ENCODE data around the gene CCDC146.

CCDC146 gene

GRCh38 chr7:77293046-77293445 lies 170.6 kb downstream of the CCDC146 start:
- peak; percentile 6 for DNase-seq (ENCODE audit: low spot score)

DNA sequence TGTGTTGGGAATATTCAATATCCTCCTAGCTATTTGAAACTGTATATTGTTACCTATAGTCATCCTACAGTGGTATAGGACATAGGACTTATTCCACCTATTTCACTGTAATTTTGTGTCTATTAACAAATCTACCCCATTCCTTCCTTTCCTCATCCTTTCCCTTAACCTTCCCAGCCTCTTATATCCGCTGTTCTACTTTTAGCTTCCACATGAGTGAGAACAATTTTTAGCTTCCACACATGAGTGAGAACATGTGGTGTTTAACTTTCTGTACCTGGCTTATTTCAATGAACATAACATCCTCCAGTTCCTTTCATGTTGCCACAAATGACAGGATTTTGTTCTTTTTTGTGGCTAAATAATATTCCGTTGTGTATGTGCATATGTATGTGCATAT lies 173.1 kb downstream of the CCDC146 start:
- no peak for DNase-seq (ENCODE audit: low spot score)

DNA sequence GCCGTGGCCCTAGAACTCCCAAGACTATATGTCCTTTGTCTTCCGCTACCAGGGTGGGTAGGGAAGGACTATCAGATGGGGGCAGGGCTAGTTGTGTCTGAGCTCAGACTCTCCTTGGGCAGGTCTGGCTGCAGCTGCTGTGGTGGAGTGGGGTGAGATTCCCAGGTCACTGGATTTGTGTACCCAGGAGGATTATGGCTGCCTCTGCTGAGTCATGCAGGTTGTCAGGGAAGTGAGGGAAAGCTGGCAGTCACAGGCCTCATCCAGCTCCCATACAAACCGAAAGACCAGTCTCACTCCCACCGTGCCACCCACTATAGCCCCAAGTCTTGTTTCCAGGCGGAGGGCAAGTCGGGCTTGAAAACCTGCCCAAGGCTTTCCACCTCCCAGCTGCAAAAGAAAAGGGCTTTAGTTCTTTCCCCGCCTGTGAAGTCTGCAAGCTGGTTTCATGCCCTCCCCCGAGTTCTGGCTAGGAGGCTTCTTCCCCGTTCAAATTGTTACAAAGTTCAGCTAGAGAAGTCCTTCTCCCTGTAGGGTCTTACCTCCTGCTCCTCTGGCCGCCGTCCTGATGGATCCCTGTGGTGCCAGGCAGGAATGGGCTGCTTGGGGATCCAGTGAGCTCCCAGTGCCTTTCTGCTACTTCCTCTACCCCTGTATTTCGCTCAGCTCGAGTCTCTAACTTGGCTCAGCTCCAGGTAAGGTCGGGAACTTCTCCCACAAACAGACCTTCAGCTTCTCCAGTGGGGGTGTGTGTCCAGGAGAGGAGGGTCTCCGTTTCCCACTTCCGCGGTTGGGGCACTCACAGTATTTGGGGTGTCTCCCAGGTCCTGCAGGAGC lies 184.0 kb downstream of the CCDC146 start:
- no peak for DNase-seq (ENCODE audit: low spot score)

- no peak for DNase-seq (ENCODE audit: low spot score)
Measured at GRCh38 chr7:77308792-77309191, 186.4 kb downstream of the CCDC146 start.

DNA sequence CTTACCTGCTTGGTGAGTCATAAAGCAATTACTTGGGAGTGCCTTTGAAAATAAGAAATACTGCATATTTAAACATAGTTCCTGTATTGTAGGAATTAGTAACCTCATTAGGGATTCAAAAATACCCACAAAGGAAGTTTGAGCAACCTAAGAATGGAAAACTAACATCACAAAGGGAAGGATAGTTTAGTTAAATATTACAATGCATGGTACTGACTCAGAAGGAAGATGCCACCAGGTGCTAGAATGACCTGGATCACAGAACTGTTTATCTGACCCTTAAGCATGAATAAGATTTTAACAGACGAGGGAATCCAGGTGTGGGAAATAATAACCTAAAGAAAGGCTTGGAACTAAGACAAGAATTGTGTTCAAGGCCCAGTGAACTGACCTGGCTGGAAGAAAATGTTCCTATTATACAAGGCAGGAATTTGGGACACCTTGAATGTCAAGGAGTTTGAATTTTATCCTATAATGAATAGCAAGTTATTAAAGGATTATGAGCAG lies 187.4 kb downstream of the CCDC146 start:
- DNase-seq (ENCODE audit: low spot score): no peak

GRCh38 chr7:77310982-77311381 lies 188.6 kb downstream of the CCDC146 start:
- no peak for DNase-seq (ENCODE audit: low spot score)

GRCh38 chr7:77313085-77313484 lies 190.7 kb downstream of the CCDC146 start:
- DNase-seq (ENCODE audit: low spot score): no peak

- no peak for DNase-seq (ENCODE audit: low spot score)
Measured at GRCh38 chr7:77313876-77314480, 191.6 kb downstream of the CCDC146 start.

DNA sequence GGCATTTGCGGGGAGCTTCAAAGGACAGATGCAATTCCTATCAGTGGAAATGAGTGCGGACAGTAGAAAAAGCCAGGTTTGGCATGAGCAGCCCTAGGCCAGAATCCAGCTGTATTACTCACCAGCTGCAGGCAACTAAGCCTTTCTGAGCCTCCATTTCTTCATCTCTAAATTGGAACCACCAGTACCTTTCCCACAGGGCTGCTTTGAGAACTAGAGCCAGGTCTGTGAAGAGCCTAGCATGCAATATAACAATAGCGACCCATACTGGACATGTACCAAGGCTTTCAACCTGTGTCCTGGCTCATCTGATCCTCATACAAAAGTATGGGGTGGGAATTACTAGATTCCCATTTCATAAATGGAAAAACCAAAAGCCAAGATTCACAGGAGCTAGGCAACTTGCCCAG lies 192.8 kb downstream of the CCDC146 start:
- DNase-seq (ENCODE audit: low spot score): no peak

DNA sequence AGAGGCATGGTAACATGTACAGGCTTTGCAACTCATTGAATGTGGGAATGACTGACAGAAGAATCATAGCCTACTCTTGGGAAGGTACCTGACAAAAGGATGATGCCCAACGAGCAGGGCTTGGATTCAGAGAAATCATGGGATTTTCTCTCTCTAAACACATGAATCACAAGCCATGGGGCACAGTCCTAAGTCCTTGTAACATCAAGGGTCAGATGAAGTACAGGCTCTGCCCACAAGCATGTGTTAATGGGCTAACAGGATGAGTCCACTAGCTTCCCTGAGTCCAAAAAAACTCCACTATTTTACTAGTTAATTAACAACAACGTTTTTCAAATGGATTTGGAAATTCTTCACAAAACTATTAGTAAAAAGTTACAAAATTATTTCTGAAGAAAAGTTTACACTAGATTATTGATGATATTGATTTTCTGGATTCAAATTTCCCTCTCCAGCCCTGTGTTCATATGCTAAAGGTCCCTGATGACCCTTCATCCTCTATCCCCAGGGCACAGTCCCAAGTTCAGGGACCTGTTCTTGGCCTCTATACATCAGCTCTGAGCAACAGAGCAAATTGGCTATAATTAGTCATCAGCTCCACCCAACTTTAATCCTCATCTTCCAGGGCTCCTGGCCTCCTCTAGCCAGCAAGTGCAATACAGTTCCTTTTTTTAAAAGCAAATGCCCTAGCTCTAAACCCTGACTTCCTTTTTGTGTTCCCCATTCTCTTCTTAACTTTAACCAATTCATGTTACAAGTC lies 194.0 kb downstream of the CCDC146 start:
- no peak for DNase-seq (ENCODE audit: low spot score)

DNA sequence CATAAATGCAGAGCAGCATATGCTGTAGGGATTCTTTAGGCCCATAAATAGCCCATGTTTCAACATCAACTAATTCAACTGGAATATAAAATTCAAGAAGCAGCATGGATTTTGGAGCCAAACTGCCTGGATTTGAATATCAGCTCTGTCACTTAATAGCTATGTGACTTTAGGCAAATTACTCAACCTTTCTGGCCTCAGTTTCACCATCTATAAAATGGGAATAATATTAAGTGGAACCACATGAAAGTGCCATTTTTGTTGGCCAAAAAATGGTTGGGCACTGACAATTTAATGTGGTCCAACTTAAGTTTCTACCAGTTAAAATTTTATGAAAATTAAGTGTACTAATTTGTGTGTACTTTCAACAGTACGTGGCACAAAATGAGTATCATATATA lies 195.6 kb downstream of the CCDC146 start:
- no peak for DNase-seq (ENCODE audit: low spot score)

GRCh38 chr7:77320137-77320536 lies 197.7 kb downstream of the CCDC146 start:
- DNase-seq (ENCODE audit: low spot score): no peak

GRCh38 chr7:77320714-77321113 lies 198.3 kb downstream of the CCDC146 start:
- DNase-seq (ENCODE audit: low spot score): no peak

GRCh38 chr7:77321300-77321699 lies 198.9 kb downstream of the CCDC146 start:
- no peak for DNase-seq (ENCODE audit: low spot score)

DNA sequence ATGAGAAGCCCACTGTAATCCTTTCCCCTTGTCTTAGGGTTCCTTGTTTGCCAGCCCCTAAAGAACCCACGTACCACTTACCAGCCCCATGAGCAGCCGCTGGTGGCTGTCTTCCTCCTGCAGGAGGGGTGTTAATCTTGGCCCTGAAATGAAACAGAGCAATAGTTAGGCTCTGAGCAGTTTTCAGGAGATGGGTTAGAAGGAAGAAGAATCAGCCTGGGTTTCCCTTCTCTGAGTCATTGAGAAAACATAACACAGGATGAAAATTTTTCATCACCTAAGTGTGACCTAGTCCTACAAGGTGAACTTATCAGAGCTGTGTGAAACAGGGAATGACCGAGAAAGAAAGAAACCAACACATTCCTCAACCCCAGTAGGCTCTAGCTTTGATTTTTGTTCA lies 203.7 kb downstream of the CCDC146 start:
- no peak for DNase-seq (ENCODE audit: low spot score)

GRCh38 chr7:77327067-77327931 lies 204.9 kb downstream of the CCDC146 start:
- DNase-seq (ENCODE audit: low spot score): peak; percentile 34

- no peak for DNase-seq (ENCODE audit: low spot score)
Measured at GRCh38 chr7:77327932-77328628, 205.7 kb downstream of the CCDC146 start.

DNA sequence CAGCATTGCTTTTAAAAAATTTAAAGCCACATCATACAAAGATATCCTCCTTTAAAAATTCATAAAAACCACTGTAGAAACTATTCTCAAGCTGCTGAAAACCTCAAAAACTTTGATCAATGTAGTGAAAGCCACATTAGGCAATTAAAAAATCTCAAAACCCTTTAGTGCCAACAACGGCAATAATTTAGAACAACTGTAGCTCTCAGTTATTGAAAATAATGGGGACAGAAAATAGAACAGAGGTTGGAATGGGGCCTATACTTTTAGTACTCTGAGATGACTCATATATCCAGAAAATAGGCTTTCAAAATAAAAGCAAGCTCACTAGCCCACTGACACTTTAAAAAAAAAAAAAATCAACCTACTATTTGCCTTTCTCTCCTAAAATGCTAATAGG lies 206.3 kb downstream of the CCDC146 start:
- DNase-seq (ENCODE audit: low spot score): no peak

DNA sequence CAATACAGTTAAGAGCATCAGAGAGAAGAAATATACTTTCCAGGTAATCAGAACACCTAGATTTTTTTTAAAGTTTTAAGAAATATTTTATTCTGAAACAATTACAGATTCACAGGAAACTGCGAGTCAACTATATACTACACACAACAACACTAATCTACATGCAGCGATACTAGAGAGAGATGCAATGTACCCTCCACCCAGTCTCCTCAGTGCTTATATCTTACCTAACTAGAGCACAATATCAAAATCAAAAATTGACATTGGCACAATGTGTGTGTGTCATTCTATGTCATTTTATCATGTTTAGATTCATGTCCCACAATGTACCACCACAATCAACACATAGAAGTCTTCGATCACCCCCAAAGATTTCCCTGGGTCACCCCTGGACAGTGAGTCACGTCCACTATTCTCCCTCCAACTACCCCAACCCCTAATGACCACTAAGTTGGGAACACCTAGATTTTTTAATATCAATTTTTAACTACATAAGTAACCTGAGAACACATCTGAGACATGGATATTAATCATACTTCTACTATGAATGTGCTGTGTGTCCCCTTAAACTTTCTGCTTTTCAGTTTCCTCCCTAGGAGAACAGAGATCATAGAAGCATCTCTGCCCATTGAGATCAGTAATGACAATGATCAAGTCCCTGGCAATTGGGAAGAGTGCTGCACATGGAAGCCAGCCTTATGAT lies 207.2 kb downstream of the CCDC146 start:
- no peak for DNase-seq (ENCODE audit: low spot score)

- DNase-seq (ENCODE audit: low spot score): no peak
Measured at GRCh38 chr7:77330169-77330882, 207.9 kb downstream of the CCDC146 start.
